Ishikawa (cell line): ENCODE results near the gene IRS2.

Experiments used
- FOXM1 ChIP-seq: IDR thresholded peaks from 2 replicates; pipeline ENCODE4 v1.6.1; 2012; ENCODE audit warnings: low read depth, borderline replicate concordance
- RAD21 ChIP-seq: IDR thresholded peaks from 2 replicates; pipeline ENCODE4 v1.6.1; 2012; ENCODE audit warnings: low read depth
- REST ChIP-seq: IDR thresholded peaks from 2 replicates; pipeline ENCODE4 v1.6.1; 2012; ENCODE audit warnings: low read depth, mild to moderate bottlenecking

- no peak for TF ChIP-seq FOXM1
- no peak for TF ChIP-seq RAD21
- TF ChIP-seq REST, result no peak
Measured at GRCh38 chr13:109737606-109738005, 48.8 kb downstream of the IRS2 start.
